NCI-H1417 treated with DMSO at 0.1 percent for 48 hours (cell line): Measurements from ENCODE around the gene GAN.

ENCODE experiments used
- DNase-seq: peaks from one replicate; lab custom pipeline; 2025; lab: John Stamatoyannopoulos, UW

GAN gene

DNA sequence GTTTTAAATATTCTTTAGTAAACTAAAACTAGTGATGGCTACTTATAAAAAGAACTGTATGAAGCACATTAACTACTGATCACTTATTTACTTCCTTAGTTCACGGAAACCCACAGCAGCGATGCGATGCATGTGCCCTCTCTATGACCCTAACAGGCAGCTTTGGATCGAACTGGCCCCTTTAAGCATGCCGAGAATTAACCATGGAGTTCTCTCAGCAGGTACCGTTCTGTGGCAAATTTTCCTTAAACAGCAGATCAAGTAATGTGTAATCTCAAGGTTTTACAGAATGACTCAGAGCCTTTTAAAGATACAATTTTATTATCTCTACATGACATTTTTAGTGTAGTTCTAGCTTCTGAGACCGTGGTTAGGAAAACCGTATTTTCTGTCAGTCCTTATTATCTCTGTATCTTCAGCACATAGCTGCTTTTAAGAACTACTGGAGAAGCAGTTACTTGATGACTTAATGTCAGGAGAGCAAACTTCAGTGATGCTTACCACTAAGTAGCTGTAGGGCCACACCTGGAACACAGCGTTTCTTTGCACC, 43.0 kb downstream of the GAN start:
- no peak for DNase-seq

DNA sequence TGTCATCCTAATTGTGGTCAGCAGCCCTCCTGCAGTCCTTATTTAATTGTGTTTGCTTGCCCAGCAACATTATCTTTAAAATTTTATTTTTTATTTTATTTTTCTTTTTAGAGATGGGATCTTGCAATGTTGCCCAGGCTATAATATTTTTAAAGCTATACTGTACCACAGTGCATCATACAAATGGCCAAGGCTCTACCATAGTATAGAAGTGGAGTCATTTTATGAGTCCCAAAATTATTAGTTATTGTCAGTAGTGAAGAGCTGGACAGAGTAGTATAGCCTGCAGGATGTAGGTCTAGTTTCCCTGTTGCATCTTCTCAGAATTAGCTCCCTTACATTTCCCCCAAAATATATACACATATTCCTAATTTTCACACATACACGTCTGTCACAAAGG, 44.1 kb downstream of the GAN start:
- no peak for DNase-seq

DNA sequence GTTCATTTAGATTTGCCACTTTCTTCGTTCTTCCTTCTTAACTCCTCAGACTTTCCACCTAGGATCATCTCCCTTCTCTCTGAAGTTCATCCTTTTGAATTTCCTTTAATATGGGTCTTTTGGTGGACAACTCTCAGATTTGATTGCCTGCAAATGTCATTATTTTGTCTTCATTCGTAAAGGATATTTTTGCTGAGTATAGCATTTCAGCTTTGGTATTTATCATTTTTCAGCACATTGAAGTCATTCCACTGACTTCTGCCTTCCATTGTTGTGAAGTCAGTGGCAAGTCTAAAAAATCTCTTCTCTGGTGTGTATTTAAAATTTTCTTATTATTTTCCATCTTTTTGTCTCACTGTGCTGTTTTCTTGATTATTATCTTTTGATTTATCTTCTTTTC, 45.4 kb downstream of the GAN start:
- DNase-seq: no peak

DNA sequence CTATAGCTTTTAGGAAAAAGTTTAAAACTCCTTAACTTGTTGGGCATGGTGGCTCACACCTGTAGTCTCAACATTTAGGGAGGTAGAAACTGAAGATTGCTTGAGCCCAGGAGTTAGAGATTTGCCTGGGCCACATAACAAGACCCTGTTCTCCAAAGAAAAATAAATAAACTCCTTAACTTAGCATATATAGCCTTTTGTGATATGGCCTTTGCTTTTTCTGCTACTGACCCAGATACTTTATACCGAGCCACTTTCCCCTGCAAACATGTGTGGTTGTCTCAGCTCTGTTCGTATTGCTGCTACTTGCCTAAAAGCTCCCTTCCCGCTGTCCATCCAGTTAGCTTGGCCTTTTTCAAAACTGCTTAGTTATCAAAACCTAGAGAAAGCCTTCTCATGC, 51.0 kb downstream of the GAN start:
- no peak for DNase-seq

DNA sequence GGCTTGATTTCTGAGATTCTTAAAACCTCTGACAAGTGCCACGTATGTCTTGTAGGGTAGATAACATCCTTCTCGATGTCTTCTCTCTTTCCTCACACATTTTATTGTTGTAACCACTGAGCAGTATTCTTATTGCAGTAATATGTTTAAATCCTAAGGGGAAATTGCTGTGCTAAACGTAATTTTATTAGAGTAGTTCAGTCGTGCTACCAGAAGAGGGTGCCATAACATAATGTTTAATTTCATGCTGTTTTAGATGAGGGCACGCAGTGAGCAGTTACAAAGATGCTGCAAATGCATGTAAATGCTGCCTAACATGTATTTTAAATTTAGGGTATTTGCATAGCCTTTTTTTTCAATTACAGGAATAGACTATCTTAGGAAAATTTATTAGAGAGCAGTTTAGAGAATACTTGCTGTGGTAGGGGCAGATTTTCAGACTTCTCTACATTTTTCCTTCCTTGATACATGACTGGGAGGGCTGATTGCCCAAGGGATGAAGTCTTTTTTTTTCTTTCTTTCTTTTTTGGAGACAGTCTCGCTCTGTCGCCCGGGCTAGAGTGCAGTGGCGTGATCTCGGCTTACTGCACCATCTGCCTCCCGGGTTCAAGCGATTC, 51.7 kb downstream of the GAN start:
- DNase-seq: peak; percentile 12

DNA sequence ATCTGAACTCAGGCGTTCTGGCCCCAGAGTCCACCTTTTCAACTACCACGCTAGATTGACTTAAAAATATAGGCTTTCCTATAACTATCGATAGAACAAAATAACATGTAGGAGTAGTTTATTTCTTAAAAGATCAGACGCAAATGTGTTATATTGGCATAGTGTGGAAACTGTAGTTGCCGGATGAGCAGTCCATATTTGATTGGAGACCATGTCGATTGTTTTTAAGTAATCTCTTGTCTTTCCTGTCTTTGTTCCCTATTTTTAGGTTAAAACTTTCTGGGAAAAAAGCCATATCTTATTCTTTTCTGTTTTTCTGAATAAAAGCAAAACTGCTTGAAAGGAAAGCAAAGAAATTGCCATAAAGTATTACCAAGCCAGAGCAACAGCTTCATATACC, 53.1 kb downstream of the GAN start:
- DNase-seq: no peak

DNA sequence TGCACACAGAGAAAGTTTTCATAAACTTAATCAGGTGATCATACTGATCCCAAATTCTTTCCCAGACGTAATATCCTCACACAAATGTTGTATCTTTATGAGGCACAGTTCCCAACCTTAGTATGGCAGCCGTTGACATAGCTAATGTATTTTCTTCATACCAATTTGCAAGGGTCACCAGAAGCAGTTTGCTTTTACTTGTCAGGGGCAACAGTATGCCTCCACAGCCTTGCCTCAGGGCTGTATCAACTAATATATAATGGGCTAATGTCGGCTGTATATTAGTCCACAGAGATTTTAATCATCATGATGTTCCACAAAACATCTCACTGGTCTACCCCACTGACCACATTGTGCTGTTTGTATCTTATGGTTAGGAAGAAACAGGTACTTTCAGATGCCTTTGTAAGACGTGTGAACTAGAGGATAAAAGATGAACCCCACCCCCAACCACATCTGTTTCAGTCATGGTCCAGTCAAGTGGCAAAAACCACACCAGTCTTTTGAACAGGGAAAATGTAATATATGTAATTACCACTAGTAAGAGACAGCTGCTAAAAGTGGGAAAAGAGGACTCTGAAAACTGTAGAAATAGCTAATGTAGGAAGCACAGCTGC, 55.2 kb downstream of the GAN start:
- DNase-seq: no peak

DNA sequence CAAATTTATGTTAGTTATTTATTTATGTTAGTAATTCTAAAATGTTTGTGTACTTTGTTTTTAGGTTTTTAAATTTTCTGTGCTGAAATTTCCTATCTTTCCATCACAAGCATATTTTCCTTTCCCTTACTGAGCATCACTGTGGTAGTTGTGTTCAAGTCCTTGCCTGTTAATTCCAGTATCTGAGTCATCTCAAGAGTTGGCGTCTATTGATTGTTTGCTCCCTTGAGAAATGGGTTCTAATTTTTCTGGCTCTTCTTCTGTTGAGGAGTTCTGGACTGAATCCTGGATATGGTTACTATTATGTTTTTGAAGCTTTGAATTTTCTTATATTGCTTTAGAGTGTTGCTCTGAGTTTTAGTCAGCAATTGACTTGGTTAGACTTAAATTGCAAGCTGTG, 56.3 kb downstream of the GAN start:
- no peak for DNase-seq

DNA sequence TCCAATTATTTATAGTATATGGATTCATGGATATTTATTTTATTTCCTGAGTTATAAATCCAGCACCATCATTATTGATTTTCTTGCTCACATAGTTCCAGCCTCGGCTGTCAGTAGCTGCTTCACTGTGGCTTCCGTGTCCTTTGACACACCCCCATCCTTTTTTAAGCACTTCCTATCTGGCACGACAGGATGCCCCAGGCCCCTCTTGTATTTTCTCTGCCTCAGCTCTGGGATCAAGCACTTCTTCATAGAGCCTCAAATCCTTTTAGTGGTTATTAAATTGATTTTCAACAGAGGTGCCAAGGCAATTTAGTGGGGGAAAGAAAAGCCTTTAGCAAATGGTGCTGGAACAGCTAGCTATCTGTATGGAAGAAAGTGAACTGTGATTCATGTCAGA, 59.8 kb downstream of the GAN start:
- DNase-seq: no peak

DNA sequence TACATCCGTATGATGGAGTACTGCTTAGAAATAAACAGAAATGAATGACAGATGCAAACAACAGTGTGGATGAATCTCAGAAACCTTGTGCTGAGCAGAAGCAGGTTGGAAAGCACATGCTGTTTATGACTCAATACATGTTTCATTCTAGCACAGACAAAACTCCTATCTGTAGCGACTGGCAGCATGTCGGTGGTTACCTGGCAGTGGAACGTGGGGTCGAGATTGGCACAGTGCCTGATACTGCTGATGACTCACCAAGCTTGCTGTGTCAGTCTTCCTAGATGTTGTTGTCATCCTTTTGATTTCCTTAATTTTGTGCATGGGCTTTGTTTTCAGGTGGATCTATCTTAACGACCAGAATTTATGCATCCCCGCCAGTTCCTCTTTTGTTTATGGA, 62.1 kb downstream of the GAN start:
- DNase-seq: no peak

DNA sequence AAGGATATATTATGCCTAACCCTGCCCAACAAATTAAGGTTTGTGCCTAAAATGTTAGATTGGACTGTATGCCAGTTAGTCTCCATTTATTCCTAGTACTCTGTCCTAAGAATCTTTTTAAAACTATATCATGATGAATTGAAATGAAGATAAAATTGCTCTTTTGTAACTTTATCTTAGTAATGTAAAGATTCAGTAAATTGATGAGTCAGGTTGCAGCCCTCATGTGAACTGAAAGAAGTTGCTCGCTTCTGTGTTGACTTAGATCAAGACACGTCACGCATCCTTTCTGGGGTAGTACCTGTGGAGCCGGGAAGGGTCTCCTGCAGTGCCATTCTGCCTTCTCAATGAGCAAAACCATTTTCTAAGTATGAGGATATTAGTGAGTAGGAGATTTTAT, 63.3 kb downstream of the GAN start:
- DNase-seq: no peak

DNA sequence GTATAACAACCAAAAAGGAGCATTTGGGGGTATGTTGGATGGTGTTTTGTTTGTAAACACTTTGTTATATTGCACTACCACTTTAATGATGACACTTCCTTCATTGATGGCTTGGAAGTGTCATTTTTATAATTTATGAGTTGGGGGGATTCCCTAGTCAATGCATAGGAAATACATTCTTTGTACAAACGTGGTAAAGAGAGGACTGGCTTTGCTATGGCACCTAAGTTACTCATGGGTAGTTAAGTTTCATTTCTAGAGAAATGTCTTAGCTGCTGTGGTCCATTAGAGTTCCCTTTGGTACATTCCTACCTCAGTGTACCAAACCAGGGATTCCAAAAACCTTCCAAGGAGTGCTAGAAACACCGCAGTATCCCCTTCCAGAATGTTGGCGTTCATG, 66.2 kb downstream of the GAN start:
- no peak for DNase-seq

DNA sequence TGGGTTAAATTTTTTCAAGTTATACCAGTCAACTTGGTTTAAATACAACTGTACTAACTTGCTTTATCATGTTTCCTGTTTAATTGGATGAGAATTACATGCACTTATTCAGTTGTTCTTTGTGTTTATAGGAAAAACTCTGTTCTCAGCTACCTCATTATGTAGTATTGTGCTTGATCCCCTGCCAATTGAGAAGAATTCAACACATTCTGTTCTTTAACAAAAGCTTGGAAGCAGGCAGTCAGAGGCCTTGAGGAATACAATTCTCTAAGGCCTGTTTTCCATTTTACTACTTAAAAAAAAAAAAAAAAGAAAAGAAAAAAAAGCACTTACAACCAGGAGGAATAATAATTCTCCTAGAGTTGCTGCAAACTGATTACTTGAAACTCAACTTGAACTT, 69.2 kb downstream of the GAN start:
- DNase-seq: no peak

DNA sequence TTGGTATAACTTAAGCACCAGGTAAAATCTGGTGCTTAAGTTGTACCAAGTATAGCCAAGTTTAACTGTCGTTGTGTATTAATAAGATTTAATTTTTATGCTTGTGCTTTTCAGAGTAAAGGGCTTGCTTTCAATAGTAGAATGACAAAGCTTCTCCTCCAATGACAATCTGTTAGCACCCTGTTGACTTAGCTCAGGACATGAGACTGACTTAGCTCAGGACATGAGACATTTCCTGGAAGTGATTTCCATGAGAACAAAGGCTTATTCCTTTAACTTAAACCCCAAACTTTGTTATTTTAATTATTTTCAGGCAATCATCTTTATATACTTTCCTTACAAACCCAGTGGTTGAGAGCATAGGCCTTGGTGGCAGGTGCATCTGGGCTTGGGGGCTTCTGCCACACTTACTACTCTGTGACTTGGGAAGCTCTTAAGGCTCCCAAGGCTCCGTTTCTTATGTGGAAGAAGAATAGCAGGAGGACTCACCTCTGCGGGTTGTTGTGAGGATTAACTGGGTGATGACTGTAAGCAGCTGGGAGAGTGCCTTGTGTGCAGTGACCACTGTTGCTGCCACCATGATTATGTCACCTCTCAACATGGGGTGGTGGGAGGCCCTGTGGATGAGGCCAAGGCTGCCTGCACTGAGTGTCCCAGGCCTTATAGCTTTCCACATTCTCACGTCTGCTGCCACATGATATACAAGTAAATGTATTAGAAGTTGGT, 70.4 kb downstream of the GAN start:
- DNase-seq: no peak

DNA sequence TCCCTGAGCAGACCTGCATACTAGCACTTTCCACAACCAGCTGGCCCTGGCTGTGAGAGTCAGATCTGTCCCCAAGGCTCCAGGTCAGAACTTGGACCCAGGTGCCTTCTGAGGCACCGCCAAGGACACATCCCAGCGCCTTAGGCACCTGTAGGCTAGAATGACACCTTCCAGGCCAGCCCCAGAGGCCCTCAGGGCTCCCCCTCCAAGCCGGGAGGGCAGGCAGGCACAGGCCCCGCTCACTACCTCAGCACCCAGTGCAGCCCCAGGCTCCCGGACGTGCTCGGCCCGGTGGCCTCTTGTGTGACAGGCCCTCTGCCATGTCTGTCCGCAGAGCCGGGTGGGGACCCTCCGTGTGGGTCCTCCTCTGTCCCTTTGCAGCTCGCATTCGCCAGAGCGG, 73.6 kb downstream of the GAN start:
- DNase-seq: no peak

DNA sequence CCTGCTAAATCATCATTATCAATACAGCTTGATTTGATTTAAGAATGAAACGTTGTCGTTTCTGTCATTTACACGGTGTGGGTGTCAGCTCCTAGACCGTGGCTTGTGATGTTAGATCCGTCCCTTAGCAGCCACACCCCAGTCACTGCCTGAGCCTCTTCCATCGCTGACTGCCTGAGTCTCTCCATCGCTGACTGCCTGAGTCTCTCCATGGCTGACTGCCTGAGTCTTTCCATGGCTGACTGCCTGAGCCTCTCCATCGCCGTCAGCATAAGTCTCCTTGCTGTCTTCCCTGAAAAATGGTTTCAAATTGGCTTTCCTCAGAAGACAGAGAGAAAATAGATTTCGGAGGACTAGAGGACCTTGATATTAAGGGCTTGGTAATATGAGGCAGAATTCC, 76.1 kb downstream of the GAN start:
- no peak for DNase-seq

DNA sequence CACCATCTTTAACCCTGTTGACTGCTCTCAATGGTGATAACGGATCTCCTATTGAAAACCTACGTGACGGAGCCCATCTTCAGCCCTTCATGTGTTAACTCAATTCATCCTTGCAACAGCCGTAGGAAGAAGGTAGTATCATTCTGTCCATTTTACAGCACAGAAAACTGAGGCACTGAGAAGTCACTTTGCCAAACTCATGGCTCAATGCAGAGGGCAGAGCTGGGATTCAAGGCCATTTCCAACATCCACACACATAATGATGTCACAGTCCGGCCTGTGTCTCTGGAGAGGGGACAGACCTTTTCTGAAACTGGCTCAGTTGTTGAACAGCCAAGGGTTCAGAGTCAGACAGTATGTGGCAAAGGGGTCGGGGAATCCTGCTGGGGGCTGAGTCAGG, 77.2 kb downstream of the GAN start:
- no peak for DNase-seq

DNA sequence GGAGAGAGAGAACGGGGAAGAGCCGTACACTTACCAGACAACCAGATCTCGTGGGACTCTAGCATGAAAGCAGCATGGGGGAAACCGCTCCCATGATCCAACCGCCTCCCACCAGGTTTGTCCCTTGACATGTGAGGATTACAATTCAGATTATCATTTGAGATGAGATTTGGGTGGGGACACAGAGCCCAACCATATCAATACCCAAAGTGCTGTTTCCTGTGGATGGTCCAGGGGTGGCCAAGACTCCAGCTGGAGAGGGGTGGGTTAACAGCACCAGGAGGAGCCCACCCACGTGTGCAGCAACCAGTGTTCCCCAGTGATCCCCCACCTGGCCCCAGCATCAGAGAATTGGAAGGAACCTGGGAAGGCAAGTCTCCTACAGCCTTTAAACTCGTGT, 79.7 kb downstream of the GAN start:
- no peak for DNase-seq

DNA sequence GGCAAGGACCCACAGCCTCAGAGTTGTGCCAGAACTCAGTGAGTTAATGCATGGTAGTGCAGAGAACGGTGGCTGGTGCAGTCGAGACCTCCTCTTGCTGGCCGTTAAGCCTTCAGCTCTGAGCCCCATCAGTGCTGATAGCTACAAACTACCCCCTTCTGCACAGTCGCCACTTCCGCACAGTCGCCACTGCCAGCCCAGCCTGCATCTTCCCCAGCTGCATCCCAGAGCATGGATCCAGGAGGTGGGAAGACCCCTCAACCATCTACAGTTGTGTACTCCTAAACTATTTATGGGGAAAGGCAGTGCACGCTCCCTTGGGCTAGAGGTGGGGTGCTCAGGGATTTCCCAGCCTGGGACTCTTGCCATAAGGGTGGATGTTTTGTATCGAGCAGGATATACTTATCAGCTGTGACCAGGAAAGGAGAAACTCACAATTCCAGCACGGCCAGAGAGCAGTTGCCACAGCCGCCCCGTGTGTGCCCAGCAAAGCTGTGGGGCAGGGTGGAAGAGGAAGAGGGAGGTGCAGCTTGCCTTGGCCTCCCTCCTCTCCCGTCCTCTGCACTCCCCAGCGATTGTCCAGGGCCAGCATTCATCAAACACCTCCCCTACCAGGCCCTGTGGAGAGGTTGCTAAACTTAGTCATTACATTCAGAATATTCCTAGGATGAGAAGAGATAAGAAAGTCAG, 80.3 kb downstream of the GAN start:
- DNase-seq: no peak

DNA sequence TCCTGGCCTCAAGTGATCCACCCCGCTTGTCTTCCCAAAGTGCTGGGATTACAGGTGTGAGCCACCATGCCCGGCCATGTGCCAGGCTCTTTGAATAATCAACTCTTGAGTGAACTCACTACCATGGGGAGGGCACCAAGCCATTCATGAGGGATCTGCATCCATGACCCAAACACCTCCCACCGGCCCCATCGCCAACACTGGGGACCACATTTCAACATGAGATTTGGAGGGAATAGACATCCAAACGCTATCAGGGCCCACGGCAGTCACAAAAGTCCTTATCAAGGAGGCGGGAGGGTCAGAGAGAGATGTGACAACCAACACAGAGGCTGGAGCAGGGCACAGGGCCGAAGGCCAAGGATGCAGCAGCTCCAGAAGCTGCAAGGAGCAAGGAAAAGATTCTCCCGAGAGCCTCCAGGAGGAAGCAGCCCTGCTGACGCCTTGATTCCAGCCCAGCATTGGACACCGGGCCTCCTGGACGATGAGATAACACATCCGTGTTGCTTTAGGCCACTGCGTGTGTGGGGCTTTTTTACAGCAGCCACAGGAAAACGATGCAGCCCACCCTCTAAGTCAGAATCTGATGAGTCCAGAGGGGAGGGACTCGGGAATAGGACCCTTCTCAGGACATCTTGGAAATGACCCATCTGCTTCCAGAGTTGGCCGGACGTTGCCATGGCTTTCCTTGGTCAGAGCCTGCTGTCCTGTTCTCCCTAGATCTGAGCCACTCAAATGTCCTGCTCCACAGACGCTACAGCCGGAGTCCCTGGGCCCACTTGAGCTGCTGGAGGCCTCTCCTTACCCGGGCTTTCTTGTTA, 82.5 kb downstream of the GAN start:
- DNase-seq: no peak

DNA sequence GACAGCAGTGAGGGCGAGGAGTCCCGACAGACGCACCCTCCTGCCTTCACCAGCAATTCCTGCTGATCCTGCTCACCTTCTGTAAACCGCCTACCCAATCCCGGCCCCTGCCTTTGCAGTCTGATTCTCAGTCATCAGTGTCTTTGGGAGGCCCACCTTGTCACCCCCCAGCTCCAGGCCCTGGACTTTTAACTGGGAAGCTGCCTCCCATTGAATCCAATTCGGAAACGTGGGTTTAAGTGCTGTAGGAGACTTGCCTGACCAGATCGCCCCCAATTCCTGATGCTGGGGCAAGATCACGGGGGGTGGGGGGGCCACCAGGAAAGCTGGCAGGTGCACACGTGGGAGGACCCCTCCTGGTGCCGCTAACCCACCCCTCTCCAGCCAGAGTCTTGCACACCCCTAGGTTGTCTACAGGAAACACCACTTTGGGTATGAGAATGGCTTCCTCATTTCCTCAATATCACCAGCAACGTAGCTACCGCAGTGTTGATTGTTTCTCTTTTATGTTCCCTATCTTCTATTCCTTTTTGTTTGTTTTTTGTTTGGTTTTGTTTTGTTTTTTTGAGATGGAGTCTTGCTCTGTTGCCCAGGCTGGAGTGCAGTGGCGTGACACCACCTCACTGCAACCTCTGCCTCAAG, 83.2 kb downstream of the GAN start:
- DNase-seq: no peak

DNA sequence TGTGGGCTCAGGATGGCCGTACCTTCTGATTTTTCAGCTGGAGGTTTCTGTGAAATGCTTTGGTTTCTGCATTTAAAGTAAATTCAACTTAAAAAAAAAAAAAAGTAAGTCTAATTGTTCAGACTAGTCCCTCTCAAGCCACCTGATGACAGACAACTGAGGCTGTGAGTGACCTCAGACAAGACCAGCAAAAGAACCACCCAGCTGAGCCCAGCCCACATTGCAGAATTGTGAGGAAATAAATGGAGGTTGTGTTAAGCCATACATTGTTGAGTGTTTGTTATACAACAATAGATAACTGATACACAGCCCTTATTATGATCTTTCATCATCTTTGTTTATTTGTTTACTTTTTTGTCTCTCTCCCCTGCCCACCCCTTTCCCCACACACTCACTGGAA, 85.1 kb downstream of the GAN start:
- no peak for DNase-seq
